Peyer's patch (tissue), 4 donors: ENCODE measurements around the gene MRPL50. TPM values are rescaled to one million over a fixed set of nuclear protein-coding genes. Genes with fewer than 3 reads are reported as not detected.

Source experiments
- DNase-seq, 3 donors: peaks; one replicate each; pipeline ENCODE4 v3.0.0-alpha.2; 2017 to 2019
- H3K27ac ChIP-seq, 4 donors: fragments of 200-600 bp; sonication (generic); one replicate each; pipeline ENCODE4 v1.5.1; 2016 to 2019
- H3K27me3 ChIP-seq, 2 donors: fragments of 200-600 bp; sonication (generic); one replicate each; pipeline ENCODE4 v1.5.1; 2019
- H3K36me3 ChIP-seq, 3 donors: fragments of 200-600 bp; sonication (generic); one replicate each; pipeline ENCODE4 v1.5.1; 2016 to 2019
- H3K4me1 ChIP-seq, 4 donors: fragments of 200-600 bp; sonication (generic); one replicate each; pipeline ENCODE4 v1.5.1; 2016 to 2019
- H3K4me3 ChIP-seq, 4 donors: fragments of 200-600 bp; sonication (generic); 1 replicate in 3 of 4; 2 replicates in 1 of 4; pipeline ENCODE4 v1.5.1; 2016 to 2019; ENCODE audit warnings: mild to moderate bottlenecking in 1 of 4
- H3K9me3 ChIP-seq, 4 donors: fragments of 200-600 bp; sonication (generic); one replicate each; pipeline ENCODE4 v1.5.1; 2016 to 2019; ENCODE audit warnings: mild to moderate bottlenecking in 1 of 4
- CTCF ChIP-seq, 6 experiments: fragments of 450-650 bp in 4 of 6; fragments of 200-600 bp in 2 of 6; sonication (generic) in 1 of 6; IDR thresholded peaks; one replicate each; pipeline ENCODE4 v1.5.1; 2017 to 2019; ENCODE audit warnings: antibody characterized with exemption in 6 of 6, mild to moderate bottlenecking in 3 of 6, moderate library complexity in 1 of 6
- POLR2A ChIP-seq, 2 donors: fragments of 450-650 bp; IDR thresholded peaks; one replicate each; pipeline ENCODE4 v1.5.1; 2017; ENCODE audit warnings: antibody characterized with exemption in 2 of 2, mild to moderate bottlenecking in 2 of 2, moderate library complexity in 2 of 2
- total RNA-seq, 4 donors: library from RNA; depleted of rRNA; stranded (reverse); fragments of >200 nt; gene quantifications; one replicate each; pipeline ENCODE4 v1.1.0, GENCODE V29; 2016

MRPL50 gene
- total RNA-seq = 10 to 100 TPM in 1 of 4 donors, 1 to 10 TPM in 3; 5.3 to 10.7 (median 8.9) TPM

- peak; percentile 97 to 99 (median 99) for DNase-seq
- H3K36me3 ChIP-seq = peaks cover 0 to 33% (median 0%) of the 10 kb centered on the region in 3 donors
- no peaks in the 10 kb centered on the region for H3K27me3 ChIP-seq
- H3K4me1 ChIP-seq = peaks cover 0 to 37% (median 9%) of the 10 kb centered on the region in 4 donors
- peak within 1 kb of the TSS; percentile 58 to 91 (median 76) for H3K4me3 ChIP-seq
- no peak for TF ChIP-seq CTCF (IDR thresholded peaks at IDR 0.05)
- TF ChIP-seq POLR2A (IDR thresholded peaks at IDR 0.05) = peak in 1 of 2 donors; percentile 89
- H3K27ac ChIP-seq = peak within 1 kb of the TSS; percentile 86 to 92 (median 88)
- H3K9me3 ChIP-seq = peaks cover 0 to 5% (median 0%) of the 10 kb centered on the region in 4 donors
These were observed at the start of gene MRPL50, which contains the start of gene ZNF189 for GRCh38 chr9:101398068-101398929. MRPL50 (minus strand) TSS chr9:101398618; CDS start chr9:101398592, 26 bp downstream. ZNF189 (plus strand) TSS chr9:101398851; CDS start chr9:101399157, 306 bp downstream.

GRCh38 chr9:101446732-101447131, 48.3 kb upstream of the MRPL50 start:
- no peak overlapping the region for H3K4me3 ChIP-seq
- H3K9me3 ChIP-seq = no peaks in the 10 kb centered on the region
- peaks cover 0 to 10% (median 2%) of the 10 kb centered on the region in 4 donors for H3K4me1 ChIP-seq
- no peak for DNase-seq
- TF ChIP-seq POLR2A (IDR thresholded peaks at IDR 0.05) (no peak), CTCF (IDR thresholded peaks at IDR 0.05) (no peak)
- H3K36me3 ChIP-seq = no peaks in the 10 kb centered on the region
- no peaks in the 10 kb centered on the region for H3K27me3 ChIP-seq
- H3K27ac ChIP-seq = peak overlapping the region in 2 of 4 donors; percentile 73 to 92

GRCh38 chr9:101445353-101446029, 47.1 kb upstream of the MRPL50 start:
- peak overlapping the region in 1 of 4 donors; percentile 13 for H3K4me3 ChIP-seq
- no peak for DNase-seq
- no peaks in the 10 kb centered on the region for H3K9me3 ChIP-seq
- peak overlapping the region in 3 of 4 donors; percentile 29 to 92 (median 73) for H3K27ac ChIP-seq
- no peak for TF ChIP-seq CTCF (IDR thresholded peaks at IDR 0.05)
- peak in 1 of 2 donors; percentile 20 for TF ChIP-seq POLR2A (IDR thresholded peaks at IDR 0.05)
- no peaks in the 10 kb centered on the region for H3K36me3 ChIP-seq
- no peaks in the 10 kb centered on the region for H3K27me3 ChIP-seq
- H3K4me1 ChIP-seq = peaks cover 0 to 10% (median 2%) of the 10 kb centered on the region in 4 donors

GRCh38 chr9:101443364-101443771, 45.0 kb upstream of the MRPL50 start:
- peak overlapping the region in 3 of 4 donors; percentile 23 to 92 (median 90) for H3K27ac ChIP-seq

More at GRCh38 chr9:101443364-101443771, 45.0 kb upstream of the MRPL50 start:
- peak overlapping the region in 1 of 4 donors; percentile 14 for H3K4me3 ChIP-seq
- TF ChIP-seq POLR2A (IDR thresholded peaks at IDR 0.05) (peak in 1 of 2 donors; percentile 62), CTCF (IDR thresholded peaks at IDR 0.05) (no peak)
- H3K27me3 ChIP-seq = no peaks in the 10 kb centered on the region
- peaks cover 0 to 10% (median 0%) of the 10 kb centered on the region in 4 donors for H3K4me1 ChIP-seq
- H3K36me3 ChIP-seq = no peaks in the 10 kb centered on the region
- peak in 2 of 3 donors; percentile 75 to 86 for DNase-seq
- H3K9me3 ChIP-seq = no peaks in the 10 kb centered on the region
